Testis (tissue), 3 donors: ENCODE measurements around the gene QPCTL. TPM values are rescaled to one million over a fixed set of nuclear protein-coding genes. Genes with fewer than 3 reads are reported as not detected.

Experiments
- DNase-seq: peaks from one replicate; pipeline ENCODE4 v3.0.0-alpha.2; 2019
- H3K27ac ChIP-seq, 2 donors: fragments of 200-600 bp; sonication (generic); one replicate each; pipeline ENCODE4 v1.5.1; 2019
- H3K27me3 ChIP-seq: fragments of 200-600 bp; sonication (generic); one replicate; pipeline ENCODE4 v1.5.1; 2019
- H3K36me3 ChIP-seq: fragments of 200-600 bp; sonication (generic); one replicate; pipeline ENCODE4 v1.5.1; 2017; ENCODE audit warnings: low read depth; ENCODE audit errors: missing control alignments
- H3K4me1 ChIP-seq: fragments of 200-600 bp; sonication (generic); one replicate; pipeline ENCODE4 v1.5.1; 2019
- H3K4me3 ChIP-seq, 2 donors: fragments of 200-600 bp; sonication (generic); one replicate each; pipeline ENCODE4 v1.5.1; 2017 to 2019
- H3K9me3 ChIP-seq: fragments of 200-600 bp; sonication (generic); one replicate; pipeline ENCODE4 v1.5.1; 2017
- CTCF ChIP-seq, 3 experiments: fragments of 450-650 bp in 2 of 3; fragments of 200-600 bp in 1 of 3; sonication (generic) in 1 of 3; IDR thresholded peaks; one replicate each; pipeline ENCODE4 v1.5.1; 2016 to 2019; ENCODE audit warnings: antibody characterized with exemption in 3 of 3, mild to moderate bottlenecking in 2 of 3, moderate library complexity in 1 of 3
- POLR2A ChIP-seq: fragments of 450-650 bp; IDR thresholded peaks from one replicate; pipeline ENCODE4 v1.6.1; 2017; ENCODE audit warnings: antibody characterized with exemption, mild to moderate bottlenecking, moderate library complexity
- WGBS, 2 donors: methylation state at CpG; one replicate each; pipeline ENCODE4 v1.1.5; 2018; 5-methylcytosine and 5-hydroxymethylcytosine counted together
- intact Hi-C: fragments of 100-400 bp; cut with DNase I; formaldehyde crosslinking; loops from one replicate; pipeline ENCODE4 v1.15.1; 2023; ENCODE audit warnings: low total_unique reads
- polyA plus RNA-seq: library from polyadenylated mRNA; stranded (reverse); fragments of 350-450 nt; fragmentation: Illumina TruSeq; extraction: RNeasy Lipid Tissue Mini Kit (QIAGEN cat#74804); gene quantifications from one replicate; pipeline ENCODE4 v1.2.3, GENCODE V29; 2014; ENCODE audit warnings: low read depth, low replicate concordance; ENCODE audit not compliant: insufficient read depth
- total RNA-seq, 2 donors: library from RNA; depleted of rRNA; stranded (reverse); fragments of >200 nt; gene quantifications; one replicate each; pipeline ENCODE4 v1.2.3, GENCODE V29; 2016

QPCTL gene
- total and polyA plus RNA-seq, 3 donors from 2014 or later = 3.5 to 6.9 (median 5.3) TPM

GRCh38 chr19:45729800-45730290 lies 37.4 kb downstream of the QPCTL start:
- no peaks in the 10 kb centered on the region for H3K36me3 ChIP-seq
- H3K4me3 ChIP-seq = peak overlapping the region; percentile 65 to 91
- DNase-seq = peak; percentile 37
- no peaks in the 10 kb centered on the region for H3K27me3 ChIP-seq
- TF ChIP-seq CTCF (IDR thresholded peaks at IDR 0.05) (no peak), POLR2A (no peak)
- intact Hi-C loops = no loop called here
- H3K4me1 ChIP-seq = peaks cover 19% of the 10 kb centered on the region
- 2 to 5% methylated on average over 10 of the region's 10 CpGs for WGBS, 2 donors
- H3K27ac ChIP-seq = peak overlapping the region; percentile 49 to 78
- H3K9me3 ChIP-seq = no peaks in the 10 kb centered on the region

GRCh38 chr19:45730368-45731288 lies 38.2 kb downstream of the QPCTL start, which contains the start of gene FBXO46:
Gene FBXO46, minus strand, starts transcription at chr19:45730896. Its CDS starts 17,401 bp downstream, at chr19:45713495.
- 1 to 2% methylated on average over 47 of the region's 48 CpGs for WGBS, 2 donors
- DNase-seq = peak; percentile 98
- H3K36me3 ChIP-seq = no peaks in the 10 kb centered on the region
- peak within 1 kb of the TSS; percentile 49 to 78 for H3K27ac ChIP-seq
- intact Hi-C loops = no loop called here
- H3K4me1 ChIP-seq = peaks cover 19% of the 10 kb centered on the region
- no peak for TF ChIP-seq CTCF (IDR thresholded peaks at IDR 0.05)
- no peak for TF ChIP-seq POLR2A
- H3K9me3 ChIP-seq = no peaks in the 10 kb centered on the region
- H3K27me3 ChIP-seq = no peaks in the 10 kb centered on the region
- H3K4me3 ChIP-seq = peak within 1 kb of the TSS; percentile 65 to 91

DNA sequence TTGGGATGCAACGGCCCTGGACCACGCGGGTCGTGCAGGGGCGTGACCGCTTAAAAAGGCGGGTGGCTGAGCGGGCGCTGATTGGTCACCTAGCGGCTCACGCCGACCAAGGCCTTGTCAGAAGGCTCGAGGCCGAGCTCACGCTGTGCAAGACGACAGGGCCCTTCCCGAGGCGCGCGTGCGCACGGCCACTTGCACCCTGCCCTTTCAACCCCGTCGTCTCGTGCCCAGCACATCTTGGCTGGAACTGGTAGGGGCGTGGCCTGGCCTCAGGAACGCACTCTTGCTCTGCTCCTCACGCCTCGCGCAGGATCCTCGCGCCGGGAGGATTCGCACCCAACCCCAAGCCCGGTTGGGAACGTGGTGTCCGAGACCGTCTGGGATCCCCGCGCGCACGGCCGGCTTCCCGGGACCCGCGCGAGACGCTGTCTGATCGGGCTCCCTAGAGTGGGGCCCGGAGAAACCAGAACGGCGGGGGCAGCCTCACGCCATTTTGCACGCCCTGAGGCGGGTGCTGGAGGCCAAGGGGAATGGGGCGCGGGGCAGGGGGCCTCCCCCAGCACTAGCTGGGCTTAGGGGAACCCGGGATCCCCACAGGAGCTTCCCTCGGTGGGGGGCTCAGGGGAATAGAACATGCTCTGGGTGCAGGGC lies 40.8 kb downstream of the QPCTL start, which contains the start of gene MEIOSIN:
Gene MEIOSIN, plus strand, starts transcription at position 280 of the 651 bp plus-strand sequence. CDS start 1,938 bp downstream, outside the sequence.
- no peaks in the 10 kb centered on the region for H3K9me3 ChIP-seq
- intact Hi-C loops = no loop called here
- no peaks in the 10 kb centered on the region for H3K36me3 ChIP-seq
- no peaks in the 10 kb centered on the region for H3K27me3 ChIP-seq
- peak; percentile 67 for DNase-seq
- peak within 1 kb of the TSS; percentile 9 to 51 for H3K4me3 ChIP-seq
- 74 to 83% methylated on average over 10 to 59 of the region's 59 CpGs for WGBS, 2 donors
- H3K27ac ChIP-seq = no peak within 1 kb of the TSS
- TF ChIP-seq POLR2A (no peak), CTCF (IDR thresholded peaks at IDR 0.05) (no peak)
- peaks cover 11% of the 10 kb centered on the region for H3K4me1 ChIP-seq

GRCh38 chr19:45739498-45740439 lies 47.3 kb downstream of the QPCTL start:
- no peaks in the 10 kb centered on the region for H3K9me3 ChIP-seq
- no peak overlapping the region for H3K4me3 ChIP-seq
- intact Hi-C loops = no loop called here
- no peaks in the 10 kb centered on the region for H3K27me3 ChIP-seq
- TF ChIP-seq CTCF (IDR thresholded peaks at IDR 0.05) (no peak), POLR2A (no peak)
- no peaks in the 10 kb centered on the region for H3K36me3 ChIP-seq
- no peak for DNase-seq
- H3K27ac ChIP-seq = no peak overlapping the region
- H3K4me1 ChIP-seq = no peaks in the 10 kb centered on the region
- WGBS, 2 donors = 90% methylated on average over 10 of the region's 10 CpGs
